T-helper 1 cell treated with Interleukin-12 subunit alpha and Interleukin-12 subunit beta and Interleukin-4 antibody, amounts not matched to agents 30 ng/mL and 1 ng/mL, for 36 hours (primary cell): ENCODE results near the gene TLR7. TPM values are rescaled to one million over a fixed set of nuclear protein-coding genes. Genes with fewer than 3 reads are reported as not detected.

Experiments used
- intact Hi-C: fragments of 100-400 bp; cut with micrococcal nuclease; formaldehyde crosslinking; loops from one replicate; pipeline ENCODE4 v1.15.1; 2024
- total RNA-seq: library from RNA; stranded (reverse); gene quantifications from 2 replicates; pipeline ENCODE4 v1.2.3, GENCODE V29; 2022

TLR7 gene
- total RNA-seq, result 0.66 TPM in 2 replicates

GRCh38 chrX:12866451-12867377 lies at the start of gene TLR7:
TLR7 (plus strand) TSS chrX:12867072; CDS start chrX:12867579, 507 bp downstream.
- intact Hi-C loops, result loop anchor here (1.0 kb wide), 1 partner anchor 23 kb away; no protein-coding TSS in a partner anchor

DNA sequence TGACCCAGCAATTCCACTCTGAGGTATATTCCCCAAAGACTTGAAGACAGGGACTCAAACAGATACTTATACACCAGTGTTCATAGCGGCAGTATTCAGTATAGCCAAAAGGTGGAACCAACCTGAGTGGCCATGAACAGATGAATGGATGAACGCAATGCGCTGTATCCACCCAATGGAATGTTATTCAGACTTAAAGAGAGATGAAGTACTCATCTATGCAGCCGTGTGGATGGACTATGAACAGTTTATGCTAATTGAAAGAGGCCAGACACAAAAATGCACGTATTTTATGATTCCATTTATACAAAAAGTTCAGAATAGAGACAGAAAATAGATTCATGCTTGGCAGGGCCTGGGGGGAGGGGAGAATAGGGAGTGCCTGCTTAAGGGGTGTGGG lies 49.3 kb upstream of the TLR7 start:
- intact Hi-C loops, result no loop called here

GRCh38 chrX:12819222-12819621 lies 47.6 kb upstream of the TLR7 start:
- intact Hi-C loops, result no loop called here

DNA sequence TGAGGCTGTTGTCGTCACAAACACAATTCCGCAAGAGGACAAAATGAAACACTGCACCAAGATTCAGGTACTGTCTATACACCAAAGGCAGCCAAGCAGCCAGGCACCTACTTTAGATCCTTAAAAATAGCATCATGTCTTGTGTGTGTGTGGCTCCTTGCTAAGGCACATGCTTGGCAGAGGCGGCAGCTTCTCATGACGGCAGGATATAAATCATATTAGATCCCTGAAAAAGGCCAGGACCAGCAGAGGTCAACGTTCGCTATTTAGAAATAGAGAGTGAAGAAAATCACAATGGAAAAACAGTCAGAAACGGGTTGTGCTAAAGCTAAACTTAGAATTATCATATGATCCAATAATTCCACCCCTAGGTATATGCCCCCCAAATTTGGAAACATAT lies 46.1 kb upstream of the TLR7 start:
- intact Hi-C loops, result no loop called here

DNA sequence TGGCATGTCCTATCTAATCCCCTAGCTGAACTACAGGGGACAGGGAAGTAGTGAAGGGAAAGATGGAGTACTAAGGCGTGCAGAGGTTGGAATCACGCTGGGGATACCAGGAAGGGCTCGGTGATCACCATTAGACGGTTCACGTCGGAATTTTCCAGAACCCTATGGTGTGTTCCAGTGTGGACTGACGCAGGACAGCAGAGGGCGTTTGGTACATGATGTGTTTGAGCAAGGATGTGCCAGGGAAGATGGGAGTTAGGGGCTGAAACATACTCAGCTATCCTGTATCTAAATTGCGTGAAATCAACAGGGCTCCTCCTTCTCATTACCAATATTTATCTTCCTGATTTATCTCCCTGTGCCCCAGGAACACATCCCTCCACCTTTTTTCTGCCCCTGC lies 41.9 kb upstream of the TLR7 start:
- intact Hi-C loops, result no loop called here

DNA sequence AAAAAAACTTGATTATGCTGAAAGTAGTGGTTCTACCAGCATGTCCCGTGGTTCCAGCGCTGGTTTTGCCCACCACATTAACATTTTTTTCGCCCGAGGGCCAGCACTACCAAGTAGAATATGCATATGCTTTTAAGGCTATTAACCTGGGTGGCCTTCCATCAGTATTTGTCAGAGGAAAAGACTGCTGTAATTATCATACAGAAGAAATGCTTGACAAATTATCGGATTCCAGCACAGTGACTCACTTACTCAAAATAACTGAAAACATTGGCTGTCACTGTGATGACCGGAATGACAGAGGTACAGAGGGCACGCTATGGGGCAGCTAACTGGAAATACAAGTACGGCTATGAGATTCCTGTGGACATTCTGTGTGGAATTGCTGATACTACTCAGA lies 41.1 kb upstream of the TLR7 start:
- intact Hi-C loops, result no loop called here

DNA sequence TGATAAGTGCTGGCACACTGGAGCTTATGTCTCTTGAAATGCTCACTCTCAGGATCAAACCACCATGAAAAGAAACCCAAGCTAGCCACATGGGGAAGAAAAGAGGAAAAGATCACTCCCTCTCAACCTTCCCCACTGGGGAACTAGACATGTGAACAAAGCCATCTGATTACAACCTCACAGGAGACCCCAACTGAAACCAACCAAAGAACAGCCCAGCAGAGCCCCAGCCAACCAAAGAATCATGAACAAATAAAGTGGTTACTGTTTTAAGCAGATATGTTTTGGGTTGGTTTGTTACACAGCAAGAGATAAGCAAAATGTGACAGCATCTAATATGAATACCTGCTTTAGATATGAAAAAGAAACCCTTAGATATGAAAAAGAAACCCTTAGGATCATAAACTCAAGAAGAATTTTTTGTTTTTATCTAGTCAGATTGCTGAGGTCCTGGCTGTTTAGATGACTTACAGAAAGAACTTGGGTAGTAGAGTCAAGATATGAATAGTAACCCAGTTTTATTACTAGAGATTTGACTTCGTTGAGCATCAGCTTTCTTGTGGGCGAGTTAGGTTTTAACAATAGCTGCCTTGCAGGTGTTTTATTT lies 23.7 kb upstream of the TLR7 start:
- intact Hi-C loops, result no loop called here

- intact Hi-C loops, result loop anchor here (1.0 to 2.0 kb wide), 2 partner anchors 29 to 47 kb away; no protein-coding TSS in a partner anchor
These were observed 23.1 kb upstream of the TLR7 start for GRCh38 chrX:12843668-12844279.

DNA sequence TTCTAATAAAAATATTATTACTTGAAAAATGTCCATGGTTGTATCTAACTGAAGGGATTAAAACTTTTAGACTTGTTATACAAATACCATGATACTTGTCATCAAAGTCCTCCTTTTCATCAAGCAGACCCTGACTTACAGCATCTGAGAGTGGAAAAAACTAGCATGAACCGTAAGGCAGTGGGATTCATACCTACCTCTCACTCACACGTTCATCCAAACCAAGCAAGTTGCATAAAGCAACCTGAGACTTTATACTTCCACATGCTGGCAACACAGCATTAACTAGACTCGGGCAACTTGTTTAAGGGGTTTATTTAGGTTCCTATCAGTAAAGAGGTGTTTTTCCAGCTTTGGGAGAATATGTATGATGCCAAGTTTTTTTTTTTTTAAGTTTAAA lies 22.6 kb upstream of the TLR7 start:
- intact Hi-C loops, result loop anchor here (1.0 to 2.0 kb wide), 2 partner anchors 30 to 46 kb away; no protein-coding TSS in a partner anchor

GRCh38 chrX:12865359-12865758 lies 1.5 kb upstream of the TLR7 start:
- intact Hi-C loops, result no loop called here

DNA sequence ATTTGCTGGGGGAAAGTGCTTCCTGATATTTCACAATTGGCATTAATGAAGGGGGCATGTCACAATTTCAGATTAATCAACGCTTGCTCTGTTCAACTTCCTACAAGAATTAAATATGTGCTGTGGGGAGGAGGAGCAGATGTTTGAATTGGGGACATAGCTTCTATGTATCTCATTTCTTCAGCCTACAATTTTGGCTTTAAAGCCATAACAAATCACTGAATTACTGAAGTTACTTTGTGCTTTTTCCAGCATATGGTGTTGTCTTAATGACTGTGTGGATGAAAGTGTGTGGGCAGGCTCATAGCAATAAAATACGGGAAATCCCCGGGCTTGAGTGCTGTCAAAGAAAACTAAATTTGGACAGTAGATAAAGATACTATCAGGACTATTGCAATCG lies 813 bp downstream of the TLR7 start:
- intact Hi-C loops, result loop anchor here (1.0 kb wide), 1 partner anchor 22 kb away; no protein-coding TSS in a partner anchor

- intact Hi-C loops, result no loop called here
These were observed 1.9 kb downstream of the TLR7 start for GRCh38 chrX:12868747-12869146.

- intact Hi-C loops, result no loop called here
These were observed 4.4 kb downstream of the TLR7 start for GRCh38 chrX:12871257-12871656.

DNA sequence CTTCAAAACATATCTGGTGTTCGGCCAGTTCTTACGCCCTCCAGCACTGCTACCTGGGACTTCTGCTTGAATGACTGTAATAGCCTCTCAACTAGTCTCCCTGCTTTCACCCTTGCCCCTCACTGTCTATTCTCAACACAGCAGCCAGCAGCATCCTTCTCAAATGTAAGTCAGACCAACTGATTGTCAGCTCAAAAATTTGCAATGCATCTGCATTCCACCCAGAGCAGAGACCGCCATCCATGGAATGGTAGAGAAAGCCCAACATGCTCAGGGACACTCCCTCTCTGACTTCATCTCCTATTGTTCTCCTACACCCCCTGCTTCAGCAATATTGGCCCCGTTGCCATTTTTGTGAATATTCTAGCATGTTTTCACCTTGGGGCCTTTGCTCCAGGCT lies 5.9 kb downstream of the TLR7 start:
- intact Hi-C loops, result no loop called here

GRCh38 chrX:12874581-12874980 lies 7.7 kb downstream of the TLR7 start:
- intact Hi-C loops, result no loop called here

DNA sequence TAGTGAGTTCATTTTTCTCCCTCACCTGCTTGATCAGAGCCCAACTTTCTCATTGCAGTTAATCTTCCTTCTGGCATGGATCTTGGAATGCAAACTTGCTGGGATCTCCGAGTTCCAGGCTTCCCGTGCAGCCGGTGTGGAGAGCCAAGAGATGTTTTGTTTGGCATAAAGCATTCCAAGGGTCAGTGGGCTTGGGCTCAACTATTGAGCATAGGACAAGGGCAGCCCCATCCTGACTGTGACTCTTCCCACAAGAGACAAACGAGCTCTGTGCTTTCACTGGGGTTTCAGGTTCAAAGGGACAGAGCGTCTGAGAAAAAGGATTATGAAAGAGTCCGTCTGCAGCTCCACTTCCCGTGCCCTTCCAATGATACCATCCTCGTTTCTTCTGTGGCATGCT lies 10.5 kb downstream of the TLR7 start:
- intact Hi-C loops, result no loop called here

- intact Hi-C loops, result no loop called here
These were observed 11.7 kb downstream of the TLR7 start for GRCh38 chrX:12878536-12878935.

DNA sequence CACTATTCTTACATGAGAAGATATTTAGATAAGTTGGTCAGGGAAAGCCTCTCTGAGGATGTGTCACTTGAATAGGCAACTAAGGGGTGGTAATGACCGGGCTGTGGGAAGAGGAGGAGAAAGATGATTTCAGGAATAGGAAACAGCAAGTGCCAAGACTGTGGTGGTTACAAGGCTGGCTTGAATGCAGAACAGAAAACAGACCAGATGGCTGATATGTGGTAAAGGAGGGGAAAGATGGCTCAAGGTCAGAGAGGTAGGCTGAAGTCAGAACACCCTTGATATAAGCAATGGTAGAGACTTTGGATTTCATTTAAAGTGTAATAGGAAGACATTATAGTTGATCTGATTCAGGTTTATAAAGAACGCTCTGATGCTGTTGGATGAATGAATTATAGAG lies 15.0 kb downstream of the TLR7 start:
- intact Hi-C loops, result no loop called here

DNA sequence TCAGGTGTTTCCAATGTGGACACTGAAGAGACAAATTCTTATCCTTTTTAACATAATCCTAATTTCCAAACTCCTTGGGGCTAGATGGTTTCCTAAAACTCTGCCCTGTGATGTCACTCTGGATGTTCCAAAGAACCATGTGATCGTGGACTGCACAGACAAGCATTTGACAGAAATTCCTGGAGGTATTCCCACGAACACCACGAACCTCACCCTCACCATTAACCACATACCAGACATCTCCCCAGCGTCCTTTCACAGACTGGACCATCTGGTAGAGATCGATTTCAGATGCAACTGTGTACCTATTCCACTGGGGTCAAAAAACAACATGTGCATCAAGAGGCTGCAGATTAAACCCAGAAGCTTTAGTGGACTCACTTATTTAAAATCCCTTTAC lies 18.6 kb downstream of the TLR7 start:
- intact Hi-C loops, result no loop called here

GRCh38 chrX:12886545-12886944 lies 19.7 kb downstream of the TLR7 start:
- intact Hi-C loops, result no loop called here

GRCh38 chrX:12887141-12887540 lies 20.3 kb downstream of the TLR7 start:
- intact Hi-C loops, result no loop called here

- intact Hi-C loops, result no loop called here
These were observed 20.9 kb downstream of the TLR7 start for GRCh38 chrX:12887767-12888166.
